GM19043 (cell line): ENCODE results near the gene PHLPP2.
"Not testable (repeated sequence)": the region's sequence is repeated elsewhere in the genome, so short reads cannot be mapped to it uniquely, and the experiment has no call there.

Experiments used
- ATAC-seq: cut with Tn5 transposase; IDR thresholded peaks from one replicate; pipeline ENCODE4 v1.9.1; 2021; ENCODE audit warnings: low read depth; ENCODE audit not compliant: unreplicated experiment

The PHLPP2 gene

DNA sequence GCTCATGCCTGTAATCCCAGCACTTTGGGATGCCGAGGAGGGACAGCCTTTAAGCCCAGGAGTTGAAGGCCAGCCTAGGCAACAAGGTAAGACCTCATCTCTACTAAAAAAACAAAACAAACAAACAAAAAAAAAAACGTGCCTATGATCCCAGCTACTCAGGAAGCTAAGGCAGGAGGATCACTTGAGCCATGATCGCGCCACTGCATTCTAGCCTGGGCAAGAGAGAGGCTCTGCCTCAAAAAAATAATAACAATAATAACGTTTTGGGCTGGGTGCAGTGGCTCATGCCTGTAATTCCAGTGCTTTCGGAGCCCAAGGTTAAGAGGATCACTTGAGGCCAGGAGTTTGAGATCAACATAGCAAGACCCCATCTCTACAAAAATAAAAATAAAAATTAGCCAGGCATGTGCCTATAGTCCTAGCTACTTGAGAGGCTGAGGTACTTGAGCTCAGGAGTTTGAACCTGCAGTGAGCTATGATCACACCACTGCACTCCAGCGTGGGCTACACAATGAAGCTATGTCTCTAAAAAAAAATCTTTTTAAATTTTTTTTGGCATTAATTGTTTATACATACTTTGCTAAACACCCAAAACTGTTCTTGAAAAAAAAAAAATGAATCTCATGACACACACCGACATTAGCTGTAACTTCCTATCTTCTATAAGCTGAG, 3.3 kb downstream of the PHLPP2 start:
- no peak for ATAC-seq

DNA sequence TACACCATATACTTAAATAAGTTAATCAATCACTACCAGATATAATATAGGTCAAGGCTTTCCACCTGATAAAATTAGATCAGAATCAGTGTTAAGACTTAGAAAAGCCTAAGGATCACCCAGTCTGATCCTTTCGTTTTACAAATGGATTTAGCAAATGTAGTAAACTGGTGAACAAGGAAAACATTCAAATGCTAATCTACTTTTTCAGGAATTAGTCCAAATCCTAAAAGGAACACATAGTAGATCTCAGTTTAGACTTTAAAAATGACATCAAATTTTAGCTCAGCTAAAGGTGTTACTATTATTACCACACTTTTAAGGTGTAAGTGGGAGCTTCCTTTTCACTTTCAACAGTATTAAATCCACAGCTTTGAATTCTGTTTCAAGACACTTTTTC, 12.0 kb downstream of the PHLPP2 start:
- ATAC-seq: no peak

DNA sequence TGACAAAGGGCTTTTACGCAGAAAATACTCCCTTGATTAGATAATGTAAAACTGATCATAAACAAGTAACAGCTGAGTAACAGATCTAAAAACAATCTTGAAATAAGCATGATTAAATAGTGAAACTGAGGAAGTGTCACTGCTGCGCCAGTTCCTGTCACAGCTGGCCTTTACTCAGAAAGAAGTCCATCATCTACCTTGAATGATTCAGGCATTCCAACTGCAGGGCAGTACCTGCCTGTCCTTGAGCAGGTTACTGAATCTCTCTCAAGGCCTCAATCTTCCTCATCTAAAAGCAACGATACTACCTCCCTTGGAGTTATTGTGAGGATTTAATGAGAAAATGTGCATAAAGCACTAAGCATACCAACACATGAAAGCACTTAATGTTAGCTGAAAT, 12.7 kb downstream of the PHLPP2 start:
- no peak for ATAC-seq

DNA sequence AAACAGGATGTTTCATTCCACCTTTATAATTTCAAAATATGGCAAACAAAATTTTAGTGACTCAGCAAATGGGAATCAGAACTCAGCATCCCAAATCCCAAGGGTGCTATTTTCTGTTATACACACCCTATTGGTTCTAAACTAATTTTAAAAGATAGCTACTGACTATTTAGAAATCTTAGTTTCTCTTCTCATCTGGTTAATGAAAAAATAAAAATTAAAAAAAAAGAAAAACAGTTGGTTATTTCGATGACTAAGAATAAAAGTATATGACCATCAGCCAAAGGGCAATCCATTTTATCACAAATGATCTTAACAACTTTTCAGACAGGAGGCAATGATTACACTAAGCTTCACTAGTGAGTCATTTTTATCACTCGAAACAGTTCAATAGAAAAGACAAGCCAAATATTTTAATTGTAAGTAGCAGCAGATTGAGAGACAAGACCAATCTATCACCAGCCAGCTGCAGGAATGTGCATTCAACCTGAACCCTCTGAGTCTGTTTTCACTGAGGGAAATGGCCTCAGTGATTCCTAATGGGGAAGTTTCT, 15.2 kb downstream of the PHLPP2 start:
- ATAC-seq: no peak

DNA sequence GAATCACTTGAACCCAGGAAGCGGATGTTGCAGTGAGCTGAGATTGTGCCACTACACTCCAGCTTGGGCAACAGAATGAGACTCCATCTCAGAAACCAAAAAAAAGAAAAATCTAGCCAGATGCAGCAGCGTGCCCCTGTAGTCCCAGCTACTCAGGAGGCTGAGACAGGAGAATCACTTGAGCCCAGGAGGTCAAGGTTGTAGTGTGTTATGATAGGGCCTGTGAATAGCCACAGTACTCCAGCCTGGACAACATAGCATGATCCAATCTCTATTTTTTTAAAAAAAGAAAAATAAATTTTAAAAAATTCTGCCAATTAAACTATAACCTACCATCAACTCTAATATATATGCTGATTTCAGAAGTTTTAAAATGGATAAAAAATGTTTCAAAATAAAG, 15.8 kb downstream of the PHLPP2 start:
- ATAC-seq: no peak

DNA sequence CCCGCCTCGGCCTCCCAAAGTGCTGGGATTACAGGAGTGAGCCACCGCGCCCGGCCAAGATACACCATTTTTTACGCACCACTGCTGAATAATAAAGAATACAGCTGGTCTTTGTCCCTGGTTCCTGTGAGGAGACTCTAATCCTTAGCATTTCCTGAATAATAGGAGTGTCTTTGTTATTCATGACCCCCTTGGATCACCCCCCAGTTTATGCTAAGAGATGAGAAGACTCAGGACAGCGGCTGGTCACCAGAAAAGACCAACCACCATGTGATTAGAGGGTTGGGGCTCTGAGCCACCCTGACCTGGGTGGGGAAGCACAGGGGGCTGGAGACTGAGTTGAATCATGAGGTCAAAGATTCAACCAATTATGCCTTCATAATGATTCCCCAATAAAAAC, 17.3 kb downstream of the PHLPP2 start:
- no peak for ATAC-seq

DNA sequence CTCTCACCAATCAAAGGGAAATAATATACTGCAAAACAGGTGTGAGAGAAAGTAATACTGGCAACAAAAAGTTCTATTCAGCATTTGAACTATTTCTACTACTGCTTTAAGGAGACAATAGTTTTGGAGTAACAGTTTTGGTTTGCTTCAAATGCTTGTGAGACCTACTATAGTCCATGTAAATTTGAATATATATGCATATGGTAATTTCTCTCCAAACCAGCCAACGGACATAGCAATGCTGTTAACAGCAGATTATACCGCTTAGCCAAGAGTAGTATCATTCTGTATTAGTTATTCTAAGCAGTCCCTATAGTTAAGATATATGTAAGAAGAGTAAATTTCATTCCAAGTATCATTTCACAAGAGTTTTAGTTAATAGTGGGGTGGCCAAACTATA, 18.5 kb downstream of the PHLPP2 start:
- ATAC-seq: no peak

DNA sequence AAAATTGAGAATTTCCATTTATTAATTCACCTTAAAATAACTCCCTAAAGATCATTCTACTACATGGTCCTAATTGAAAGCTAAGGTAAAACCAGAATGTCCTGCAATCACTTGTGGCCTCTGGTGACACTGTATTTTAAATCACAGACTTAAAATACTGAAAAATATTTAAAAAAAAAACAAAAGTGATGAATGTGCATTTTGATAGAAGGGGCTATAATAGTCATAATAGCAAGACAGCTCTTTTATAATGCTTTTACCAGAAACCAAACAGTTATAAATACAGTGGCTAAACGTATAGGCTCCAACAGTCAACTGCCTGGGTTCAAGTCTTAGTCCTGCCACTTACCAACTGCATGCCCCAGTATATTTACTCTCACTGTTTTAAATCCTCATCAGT, 21.2 kb downstream of the PHLPP2 start:
- no peak for ATAC-seq

DNA sequence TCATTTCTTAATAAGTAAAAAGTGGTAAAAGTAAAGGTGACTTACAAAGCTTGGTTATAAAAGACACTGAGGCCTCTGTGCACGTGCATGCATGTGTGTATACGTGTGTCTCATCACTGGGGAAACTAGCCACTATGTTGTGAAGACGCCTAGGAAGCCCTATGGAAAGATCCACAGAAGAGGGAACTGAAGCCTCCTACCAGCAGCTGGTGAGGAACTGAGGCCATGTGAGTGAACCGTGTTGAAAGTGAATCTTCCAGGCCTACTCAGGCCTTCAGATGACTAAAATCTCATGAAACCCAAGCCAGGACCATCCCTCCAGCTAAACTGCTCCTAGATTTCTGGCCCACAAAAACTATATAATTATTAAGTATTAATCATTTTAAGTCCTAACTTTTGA, 23.7 kb downstream of the PHLPP2 start:
- ATAC-seq: no peak

DNA sequence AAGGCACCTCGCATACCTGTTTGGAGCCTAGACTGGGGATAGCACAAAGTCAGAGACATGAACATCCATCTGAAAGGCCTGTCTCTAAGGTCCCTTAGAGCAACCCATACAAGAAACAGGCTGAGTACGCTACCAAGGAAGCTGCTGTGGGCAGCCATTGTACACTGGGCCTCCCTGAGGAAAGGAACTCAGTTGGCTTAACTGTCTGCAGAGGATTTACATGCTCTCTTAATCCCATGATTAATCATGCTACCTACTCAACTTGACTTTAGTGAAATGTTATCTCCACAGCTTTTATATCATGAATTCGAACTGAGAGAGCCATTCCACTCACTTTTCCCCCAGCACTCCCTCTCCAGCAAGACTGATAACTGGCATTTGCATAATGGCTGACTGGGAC, 26.0 kb downstream of the PHLPP2 start:
- ATAC-seq: no peak

DNA sequence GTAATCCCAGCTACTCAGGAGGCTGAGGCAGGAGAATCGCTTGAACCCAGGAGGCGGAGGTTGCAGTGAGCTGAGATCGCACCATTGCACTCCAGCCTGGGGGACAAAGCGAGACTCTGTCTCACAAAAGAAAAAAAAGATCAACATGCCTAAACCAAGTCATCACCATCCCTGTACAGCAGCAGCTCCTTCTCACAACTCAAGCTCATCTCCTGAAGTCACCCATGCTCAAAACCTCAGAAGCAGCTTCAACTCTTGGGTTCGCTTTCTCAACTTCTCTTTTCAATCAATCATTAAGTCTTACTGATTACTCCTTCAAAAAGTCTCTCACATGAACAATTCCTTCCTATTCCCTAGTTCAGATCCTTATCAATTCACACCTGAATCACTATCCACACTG, 31.3 kb downstream of the PHLPP2 start:
- ATAC-seq: no peak

DNA sequence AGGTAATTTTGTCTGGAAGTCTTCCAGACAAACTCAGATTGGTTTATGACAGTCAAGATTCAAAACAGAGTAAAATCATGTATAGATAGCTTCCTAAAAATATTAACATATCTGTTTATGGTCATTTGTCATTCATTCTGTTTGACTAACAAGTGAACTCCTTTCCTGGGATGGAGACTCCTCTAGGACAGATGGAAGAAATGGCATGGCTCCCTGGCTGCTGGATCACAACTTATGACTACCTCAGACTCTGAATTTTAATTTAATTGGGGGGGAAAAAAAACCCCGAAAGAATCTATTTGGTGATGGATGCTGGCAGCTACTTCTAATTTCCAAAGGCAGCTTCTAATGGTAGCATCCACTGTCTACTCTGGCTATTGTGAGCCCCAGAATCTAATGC, 34.6 kb downstream of the PHLPP2 start:
- ATAC-seq: no peak

DNA sequence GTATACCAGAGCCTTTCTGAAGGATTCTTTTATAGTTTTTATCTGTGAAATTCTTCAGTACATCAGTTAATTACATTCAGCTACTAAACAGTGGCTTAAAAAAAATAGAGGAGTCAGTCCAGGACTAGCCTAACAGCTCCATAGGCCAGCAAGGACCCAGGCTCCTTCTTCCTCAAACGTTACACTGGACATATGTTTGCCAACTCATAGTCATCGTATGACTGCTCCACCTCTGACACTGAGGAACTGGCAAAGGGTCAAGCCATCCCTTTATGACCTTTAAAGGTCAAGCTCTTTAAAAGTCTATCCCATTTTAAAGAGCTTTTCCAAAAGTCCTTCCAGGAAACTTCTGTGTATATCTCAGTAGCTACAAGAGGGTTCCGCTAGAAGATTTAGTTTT, 36.6 kb downstream of the PHLPP2 start:
- no peak for ATAC-seq

DNA sequence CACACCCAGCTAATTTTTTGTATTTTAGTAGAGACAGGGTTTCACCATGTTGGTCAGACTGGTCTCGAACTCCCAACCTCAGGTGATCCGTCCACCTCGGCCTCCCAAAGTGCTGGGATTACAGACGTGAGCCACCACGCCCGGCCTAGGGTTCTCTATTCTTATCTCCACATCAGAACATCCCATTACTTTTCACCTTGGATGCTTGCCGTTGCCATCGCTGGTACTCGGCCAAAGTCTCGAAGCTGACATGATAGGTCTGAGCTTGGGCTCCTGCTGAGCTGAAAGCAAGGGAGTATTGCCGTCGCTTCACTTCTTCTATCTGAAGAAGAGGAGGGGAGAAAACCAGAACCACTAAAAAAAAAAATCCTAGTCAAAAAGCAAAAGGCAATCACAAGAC, 40.2 kb downstream of the PHLPP2 start:
- ATAC-seq: not testable (repeated sequence)

DNA sequence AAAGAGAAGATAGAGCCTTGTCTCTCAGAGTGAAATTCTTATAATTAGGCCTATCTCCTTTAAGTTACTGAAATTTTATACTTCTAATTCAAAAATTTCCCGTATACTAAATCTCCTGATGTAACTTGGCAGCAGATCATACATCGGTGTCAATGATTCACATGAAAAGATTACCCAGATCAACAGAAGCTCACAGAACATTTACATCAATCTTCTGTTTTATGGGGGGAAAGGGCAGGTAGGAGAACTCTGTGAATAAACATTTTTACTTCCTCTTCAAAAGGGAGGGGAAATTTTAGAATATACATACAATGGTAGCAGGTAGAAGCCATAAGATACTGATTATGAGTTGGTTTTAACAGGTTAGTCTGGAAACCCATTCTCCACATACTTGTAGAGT, 43.1 kb downstream of the PHLPP2 start:
- no peak for ATAC-seq

DNA sequence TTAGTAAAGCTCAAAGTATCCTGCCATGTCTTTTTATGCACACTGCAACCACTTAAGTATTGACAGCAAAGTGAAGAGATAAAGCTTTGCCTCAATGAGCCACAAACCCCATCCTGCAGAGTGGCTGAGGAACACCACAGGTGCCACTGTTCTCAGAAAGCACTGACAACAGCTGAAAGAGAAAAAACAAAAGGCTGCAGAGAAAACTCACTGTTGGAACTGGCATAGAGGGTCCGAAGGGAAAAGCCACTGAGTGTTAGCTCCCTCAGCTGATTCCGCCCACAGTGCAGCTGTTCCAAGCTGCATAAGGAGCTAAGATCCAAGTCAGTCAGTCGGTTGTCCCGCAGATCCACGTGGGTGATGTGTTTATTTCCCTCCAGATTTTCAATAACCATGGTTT, 48.3 kb downstream of the PHLPP2 start:
- ATAC-seq: no peak

DNA sequence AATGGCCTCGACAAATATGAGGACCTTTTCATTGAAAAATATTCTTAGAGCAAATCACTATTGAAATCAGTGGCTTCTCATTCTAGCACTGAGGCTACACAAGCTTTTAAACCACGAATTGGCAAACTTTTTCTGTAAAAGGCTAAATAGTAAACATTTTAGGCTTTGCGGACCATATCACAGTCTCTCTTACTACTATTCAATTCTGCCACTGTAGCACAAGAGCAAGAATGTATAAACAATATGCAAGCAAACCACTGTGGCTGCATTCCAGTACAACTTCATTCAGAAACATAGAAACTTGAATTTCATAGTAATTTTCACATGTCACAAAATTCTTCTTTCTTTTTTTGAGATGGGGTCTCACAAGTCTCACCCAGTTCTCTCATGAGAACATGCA, 49.1 kb downstream of the PHLPP2 start:
- ATAC-seq: no peak

DNA sequence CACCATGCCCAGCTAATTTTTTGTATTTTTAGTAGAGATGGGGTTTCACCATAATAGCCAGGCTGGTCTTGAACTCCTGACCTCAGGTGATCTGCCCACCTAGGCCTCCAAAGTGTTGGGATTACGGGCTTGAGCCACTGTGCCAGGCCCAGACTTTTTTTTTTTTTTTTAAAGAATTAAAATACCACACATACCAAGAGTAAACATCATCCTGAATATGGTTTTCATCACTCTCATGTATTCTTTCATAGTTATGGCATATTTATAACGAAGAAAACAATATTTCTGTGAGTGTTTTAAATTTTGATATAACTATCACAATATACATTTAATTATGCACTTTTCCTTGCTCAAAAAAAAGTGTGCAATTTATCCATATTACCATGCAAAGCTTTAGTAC, 50.3 kb downstream of the PHLPP2 start:
- ATAC-seq: no peak

DNA sequence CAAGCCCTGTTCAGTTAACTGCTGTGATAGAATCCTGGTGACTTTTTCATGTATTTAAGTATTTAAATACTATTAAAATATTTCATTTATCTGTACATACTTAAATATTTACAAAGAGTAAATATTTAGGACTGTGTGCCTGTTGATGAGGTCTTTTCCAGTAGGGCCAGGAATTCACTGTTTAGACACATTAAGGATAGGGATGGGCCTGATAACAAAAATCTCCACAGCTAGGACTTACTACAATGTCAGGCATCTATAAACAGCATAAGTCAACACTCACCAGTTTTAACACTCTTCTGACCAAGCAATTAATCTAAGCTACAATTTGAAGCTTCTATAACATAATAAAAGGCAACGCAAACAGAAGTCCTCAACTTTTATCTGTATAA, 50.9 kb downstream of the PHLPP2 start:
- no peak for ATAC-seq

DNA sequence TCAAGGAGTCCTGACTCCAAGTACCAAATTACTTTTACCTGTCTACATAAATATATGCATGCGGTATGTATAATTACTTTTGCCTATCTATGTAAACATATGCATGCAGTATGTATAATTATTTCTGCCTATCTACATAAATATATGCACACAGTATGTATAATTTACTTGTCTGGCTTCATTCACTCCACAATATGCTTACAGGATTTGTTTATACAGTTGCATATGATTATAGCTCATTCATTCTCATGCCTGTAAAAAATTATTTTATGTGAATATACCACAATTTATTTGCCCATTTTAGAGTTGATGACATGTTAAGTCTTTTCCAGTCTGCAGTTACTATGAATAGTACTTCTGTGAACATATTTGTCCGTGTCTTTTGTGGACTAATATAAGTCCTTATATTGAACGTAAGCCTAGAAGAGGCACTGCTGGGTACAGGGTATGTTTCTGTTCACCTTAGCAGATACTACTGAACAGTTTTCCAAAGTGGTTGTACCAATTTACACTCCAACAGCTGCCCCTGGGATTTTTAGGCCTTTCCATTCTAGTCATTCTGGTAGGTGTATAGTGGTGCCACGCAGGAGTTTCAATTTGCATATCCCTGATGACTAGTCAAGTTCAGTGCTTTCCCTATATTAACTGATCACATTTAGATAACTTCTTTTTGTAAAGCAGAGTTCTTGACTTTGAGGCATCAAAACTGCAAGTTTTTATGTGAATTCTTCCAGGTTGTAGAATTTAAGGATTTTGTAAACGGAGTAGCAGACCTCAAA, 51.5 kb downstream of the PHLPP2 start:
- ATAC-seq: no peak

DNA sequence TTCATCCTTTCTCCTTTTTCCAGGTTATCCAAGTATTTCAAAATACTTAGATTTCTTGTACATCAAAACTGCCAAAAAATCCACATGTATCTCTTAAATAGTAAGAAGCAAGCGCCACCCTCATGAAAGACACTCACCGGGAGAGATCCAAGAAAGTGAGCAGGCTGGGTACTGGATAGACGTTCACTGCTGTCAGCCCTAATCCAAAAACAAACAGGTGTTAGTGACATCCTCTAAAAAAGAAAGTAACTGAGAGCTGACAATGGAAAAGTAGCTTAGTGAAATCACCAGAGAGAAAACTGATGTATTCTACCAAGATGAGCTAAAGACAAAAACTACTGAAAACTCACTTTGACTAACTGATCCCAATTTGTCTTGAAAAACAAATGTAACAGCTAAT, 52.4 kb downstream of the PHLPP2 start:
- no peak for ATAC-seq

DNA sequence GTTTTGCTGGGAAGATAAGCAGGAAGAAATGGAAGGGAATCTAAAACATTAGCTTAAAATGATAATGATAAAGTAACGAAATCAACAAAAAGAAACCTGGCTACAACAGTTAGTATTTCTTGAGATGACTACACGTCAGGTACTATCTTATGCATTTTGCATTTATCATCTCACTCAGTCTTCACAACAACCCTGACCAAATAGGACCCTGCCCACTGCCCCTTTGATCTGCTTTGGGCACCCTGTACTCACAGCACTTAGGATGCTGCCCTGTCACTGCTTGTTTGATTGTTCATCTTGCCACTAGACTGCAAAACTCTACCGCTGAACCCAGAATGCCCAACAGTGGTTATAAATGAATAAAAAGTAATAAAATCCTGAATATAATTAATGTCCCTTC, 53.3 kb downstream of the PHLPP2 start:
- ATAC-seq: no peak
